ENCODE measurements around the gene GPSM1.

GPSM1 gene

GRCh38 chr9:136327304-136327974 is at the start of gene GPSM1:
TSS of gene GPSM1 (plus strand) at chr9:136327539. CDS start at chr9:136327696, 157 bp downstream.
- DNase-seq (ENCODE audit: low spot score): peak; percentile 61

GRCh38 chr9:136277746-136278145 is 49.6 kb upstream of the GPSM1 start:
- no peak for DNase-seq (ENCODE audit: low spot score)

- no peak for DNase-seq (ENCODE audit: low spot score)
Measured at GRCh38 chr9:136278221-136278620, 49.1 kb upstream of the GPSM1 start.

GRCh38 chr9:136278894-136279293 is 48.4 kb upstream of the GPSM1 start:
- no peak for DNase-seq (ENCODE audit: low spot score)

GRCh38 chr9:136279471-136279870 is 47.9 kb upstream of the GPSM1 start:
- DNase-seq (ENCODE audit: low spot score): no peak

- DNase-seq (ENCODE audit: low spot score): no peak
Measured at GRCh38 chr9:136280535-136281315, 46.6 kb upstream of the GPSM1 start.

GRCh38 chr9:136281421-136282271 is 45.7 kb upstream of the GPSM1 start:
- DNase-seq (ENCODE audit: low spot score): no peak

- no peak for DNase-seq (ENCODE audit: low spot score)
Measured at GRCh38 chr9:136282272-136282861, 45.0 kb upstream of the GPSM1 start.

GRCh38 chr9:136283291-136284235 is 43.8 kb upstream of the GPSM1 start:
- DNase-seq (ENCODE audit: low spot score): peak; percentile 81

- DNase-seq (ENCODE audit: low spot score): no peak
Measured at GRCh38 chr9:136284311-136284710, 43.0 kb upstream of the GPSM1 start.

GRCh38 chr9:136284951-136285350 is 42.4 kb upstream of the GPSM1 start:
- no peak for DNase-seq (ENCODE audit: low spot score)

- no peak for DNase-seq (ENCODE audit: low spot score)
Measured at GRCh38 chr9:136285501-136286358, 41.6 kb upstream of the GPSM1 start.

GRCh38 chr9:136286359-136286986 is 40.9 kb upstream of the GPSM1 start:
- DNase-seq (ENCODE audit: low spot score): no peak

- no peak for DNase-seq (ENCODE audit: low spot score)
Measured at GRCh38 chr9:136286987-136287379, 40.4 kb upstream of the GPSM1 start.

GRCh38 chr9:136287960-136288753 is 39.2 kb upstream of the GPSM1 start:
- no peak for DNase-seq (ENCODE audit: low spot score)

GRCh38 chr9:136289651-136290507 is 37.5 kb upstream of the GPSM1 start:
- no peak for DNase-seq (ENCODE audit: low spot score)

- DNase-seq (ENCODE audit: low spot score): no peak
Measured at GRCh38 chr9:136290508-136291000, 36.8 kb upstream of the GPSM1 start.

Measured in COLO829 (cell line).